NCI-H526 (cell line): ENCODE measurements around the gene ANXA8.
A peak's percentile ranks its signal among the peaks of the same experiment; 100 is the strongest.
"Not testable (repeated sequence)": the region's sequence is repeated elsewhere in the genome, so short reads cannot be mapped to it uniquely, and the experiment has no call there.

Source experiments
- DNase-seq, 2 experiments: peaks; one replicate each; lab custom pipeline; 2025; lab: John Stamatoyannopoulos, UW

ANXA8 gene, protein sequence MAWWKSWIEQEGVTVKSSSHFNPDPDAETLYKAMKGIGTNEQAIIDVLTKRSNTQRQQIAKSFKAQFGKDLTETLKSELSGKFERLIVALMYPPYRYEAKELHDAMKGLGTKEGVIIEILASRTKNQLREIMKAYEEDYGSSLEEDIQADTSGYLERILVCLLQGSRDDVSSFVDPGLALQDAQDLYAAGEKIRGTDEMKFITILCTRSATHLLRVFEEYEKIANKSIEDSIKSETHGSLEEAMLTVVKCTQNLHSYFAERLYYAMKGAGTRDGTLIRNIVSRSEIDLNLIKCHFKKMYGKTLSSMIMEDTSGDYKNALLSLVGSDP

GRCh38 chr10:47483923-47484322 is at the start of gene ANXA8:
Gene ANXA8, minus strand, starts transcription at chr10:47484115. Its CDS starts 182 bp downstream, at chr10:47483933.
- not testable (repeated sequence) for DNase-seq

DNA sequence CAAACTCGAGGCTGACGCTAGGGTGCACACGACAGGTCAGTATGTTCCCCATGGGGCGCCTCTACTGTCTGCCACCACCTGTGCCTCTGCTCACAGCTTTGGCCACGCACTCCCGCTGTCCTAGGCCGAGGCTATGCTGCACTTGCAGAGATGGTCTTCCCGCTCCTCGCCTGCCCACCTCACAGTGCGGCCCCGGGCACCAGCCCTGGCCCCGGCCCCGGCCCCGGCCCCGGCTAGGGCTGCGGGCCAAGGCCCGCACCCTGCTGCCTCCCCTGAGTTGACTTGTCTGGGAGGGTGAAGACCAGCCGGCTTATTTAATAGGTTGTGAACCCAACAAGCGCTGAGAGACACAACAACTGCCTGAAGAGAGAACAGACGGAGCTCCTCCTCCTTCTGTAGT is 39.6 kb upstream of the ANXA8 start, which contains the start of gene AGAP9:
AGAP9 (minus strand) TSS at position 164 of the 400 bp plus-strand sequence; CDS start at position 52, 112 bp downstream.
- not testable (repeated sequence) for DNase-seq

- not testable (repeated sequence) for DNase-seq
Measured at GRCh38 chr10:47502313-47502712, 18.4 kb upstream of the ANXA8 start.

DNA sequence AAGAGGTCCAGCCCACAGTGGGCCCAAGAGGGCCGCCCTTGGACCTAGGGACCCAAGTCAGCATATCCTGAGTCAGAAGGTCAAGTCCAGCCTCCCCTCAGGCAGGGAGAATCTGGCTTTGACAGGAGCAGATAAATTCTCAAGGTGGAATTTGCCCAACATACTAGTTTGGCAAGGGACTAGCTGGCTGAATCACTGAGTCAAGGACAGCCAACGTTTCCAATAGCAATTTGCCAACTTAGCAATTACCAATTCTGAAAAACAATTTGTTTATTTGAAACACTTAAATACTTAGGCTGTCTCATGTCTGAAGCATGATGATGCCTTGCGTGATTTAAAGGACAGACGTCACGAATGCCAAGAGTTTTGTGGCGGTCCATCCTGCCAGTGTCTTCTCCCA is 10.3 kb upstream of the ANXA8 start:
- not testable (repeated sequence) for DNase-seq

GRCh38 chr10:47491600-47491999 is 7.7 kb upstream of the ANXA8 start, which contains the start of gene FAM25G:
Gene FAM25G, minus strand, starts transcription at chr10:47491700. Its CDS starts 26 bp downstream, at chr10:47491674.
- not testable (repeated sequence) for DNase-seq

- not testable (repeated sequence) for DNase-seq
Measured at GRCh38 chr10:47489630-47490029, 5.7 kb upstream of the ANXA8 start.

GRCh38 chr10:47485943-47486342 is 2.0 kb upstream of the ANXA8 start:
- DNase-seq = not testable (repeated sequence)

GRCh38 chr10:47484786-47485185 is 871 bp upstream of the ANXA8 start:
- DNase-seq = not testable (repeated sequence)

DNA sequence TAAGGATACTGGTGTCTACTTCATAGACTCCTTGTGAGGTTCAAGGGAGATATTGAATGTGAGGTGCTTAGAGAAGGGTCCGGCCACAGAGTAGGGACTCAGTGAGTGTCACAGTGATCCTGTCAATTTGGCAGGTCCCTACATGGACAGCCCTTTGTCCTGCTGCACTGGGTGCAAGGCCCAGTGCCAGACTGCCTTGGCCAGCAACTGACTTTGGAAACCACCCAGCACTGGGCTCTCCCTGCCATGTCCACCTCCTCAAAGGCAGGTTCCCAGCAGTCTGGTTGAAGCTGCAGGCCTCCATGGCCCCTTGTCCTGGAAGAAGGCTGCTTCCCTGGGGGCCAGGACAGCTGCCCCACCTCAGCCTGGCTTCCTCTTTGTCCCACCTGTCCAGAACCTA is 1.5 kb downstream of the ANXA8 start:
- not testable (repeated sequence) for DNase-seq

DNA sequence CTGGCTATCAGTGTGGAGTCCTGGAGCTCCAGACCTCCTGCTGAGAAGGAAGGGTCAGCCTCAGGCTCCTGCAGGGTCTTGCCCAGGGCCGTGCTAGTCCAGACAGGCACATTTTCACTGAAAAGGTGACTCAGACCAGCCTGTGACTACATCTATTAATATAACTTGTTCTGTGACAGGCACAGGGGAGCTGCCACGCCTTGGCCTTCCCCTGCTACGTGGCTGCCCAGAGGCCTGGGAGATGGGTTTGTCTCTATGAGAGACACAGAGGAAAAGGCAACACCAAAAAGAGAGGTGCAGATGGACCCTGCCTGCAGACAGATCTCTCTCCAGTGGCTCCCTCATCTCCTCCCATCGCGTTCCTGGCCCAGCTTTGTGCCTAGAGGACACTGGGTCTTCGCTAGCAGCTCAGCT is 2.1 kb downstream of the ANXA8 start:
- not testable (repeated sequence) for DNase-seq

DNA sequence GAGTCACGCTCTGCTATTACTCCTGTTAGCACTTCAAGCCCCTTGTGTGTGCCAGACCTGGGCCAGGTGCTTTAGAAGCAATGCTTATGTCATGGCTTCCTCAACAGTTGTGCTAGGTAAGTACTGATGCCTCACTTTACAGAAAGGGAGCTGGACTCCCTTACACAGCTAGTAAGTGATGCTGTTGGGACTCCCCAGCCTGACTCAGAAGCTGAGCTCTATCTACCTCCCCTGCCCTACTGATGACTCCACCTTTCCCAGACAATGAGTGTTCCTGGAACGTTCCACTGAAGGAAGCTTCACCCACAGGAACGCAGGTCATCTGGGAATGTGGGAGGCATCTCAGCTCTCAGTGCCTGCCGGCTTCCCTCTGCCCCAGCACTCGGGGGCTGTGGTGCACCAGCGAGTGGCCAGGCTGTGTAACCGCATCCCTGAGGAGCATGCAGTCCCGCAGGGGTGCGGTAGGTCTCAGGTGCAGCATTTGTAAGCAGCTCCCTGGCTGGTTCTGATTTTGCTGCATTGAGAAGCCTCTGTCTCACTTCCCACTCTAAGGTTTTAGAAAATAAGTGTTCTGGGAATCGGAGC is 2.6 kb downstream of the ANXA8 start:
- DNase-seq = not testable (repeated sequence)

DNA sequence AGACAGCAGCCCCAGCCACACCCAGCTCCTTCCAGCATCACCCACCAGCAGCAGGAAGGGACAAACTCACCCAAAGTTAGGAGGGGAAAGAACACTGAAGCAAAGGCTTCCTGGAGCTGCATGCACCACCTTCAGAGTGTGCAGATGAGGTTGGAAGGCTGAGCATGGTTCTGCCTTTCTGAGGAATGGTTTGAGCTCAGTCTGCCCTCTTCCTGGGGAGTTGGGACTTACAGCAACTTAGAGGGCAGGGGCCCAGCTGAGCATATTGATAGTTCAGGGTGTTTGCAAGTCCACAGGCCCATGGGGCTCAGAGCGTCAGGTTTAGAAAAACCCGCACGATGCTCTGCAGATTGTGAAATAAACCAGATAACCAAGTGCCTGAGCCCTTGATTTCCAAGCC is 3.8 kb downstream of the ANXA8 start:
- not testable (repeated sequence) for DNase-seq

- peak in 1 of 2 experiments; percentile 17 for DNase-seq
Measured at GRCh38 chr10:47478114-47478513, 5.8 kb downstream of the ANXA8 start.

DNA sequence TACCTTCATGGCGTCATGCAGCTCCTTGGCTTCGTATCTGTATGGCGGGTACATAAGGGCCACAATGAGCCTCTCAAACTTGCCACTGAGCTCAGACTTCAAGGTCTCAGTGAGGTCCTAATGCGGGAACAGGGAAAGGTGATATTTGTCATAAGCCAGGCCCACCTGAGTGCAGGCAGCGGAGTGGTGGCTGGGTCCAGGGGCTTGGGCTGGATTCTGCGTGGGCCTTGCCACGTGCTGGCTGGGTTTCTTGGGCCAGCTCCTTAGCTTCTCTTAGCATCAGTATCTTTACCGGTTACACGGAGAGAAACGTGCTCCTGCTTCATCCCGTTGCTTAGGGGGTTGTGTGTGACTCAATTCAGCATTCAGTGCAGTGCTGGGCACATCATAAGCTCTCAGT is 6.8 kb downstream of the ANXA8 start:
- not testable (repeated sequence) for DNase-seq

- DNase-seq = not testable (repeated sequence)
Measured at GRCh38 chr10:47475101-47475500, 8.8 kb downstream of the ANXA8 start.

DNA sequence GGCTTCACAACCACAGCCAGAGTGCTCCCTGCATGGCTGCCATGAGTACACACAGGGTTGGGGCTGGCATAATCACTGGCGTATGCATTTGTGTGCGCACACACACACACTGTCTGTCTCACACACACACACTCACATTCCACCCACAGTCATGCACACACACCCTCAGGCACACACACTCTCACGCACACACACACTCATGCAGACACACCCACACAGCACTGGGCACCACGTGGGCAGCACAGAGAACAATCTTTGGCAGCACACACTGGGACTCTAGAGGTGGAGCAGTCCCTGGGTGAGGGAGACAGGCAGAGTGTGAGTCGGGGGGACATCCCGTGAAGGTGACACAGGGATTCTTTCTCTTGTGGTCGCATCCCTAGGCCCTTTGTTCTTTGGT is 10.4 kb downstream of the ANXA8 start:
- DNase-seq = not testable (repeated sequence)

DNA sequence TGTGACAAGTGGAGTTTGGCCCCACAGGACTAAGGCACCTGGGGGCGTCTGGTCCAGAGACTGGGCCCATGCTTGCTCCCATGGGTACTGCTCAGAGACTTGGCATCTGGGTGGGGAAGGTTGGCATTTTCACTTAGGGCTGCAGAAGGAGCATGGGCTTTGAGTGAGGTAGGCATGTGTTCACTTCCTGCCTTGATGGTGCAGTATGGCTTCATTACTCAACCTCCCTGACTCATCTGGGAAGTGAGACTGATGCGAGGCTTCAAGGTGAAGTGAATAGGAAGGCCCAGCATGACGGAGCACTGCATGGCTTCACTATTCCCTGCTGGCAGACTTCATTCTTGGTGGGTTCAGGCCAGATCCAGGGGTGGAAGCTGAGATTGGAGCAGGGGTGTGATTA is 11.3 kb downstream of the ANXA8 start:
- not testable (repeated sequence) for DNase-seq

- DNase-seq = not testable (repeated sequence)
Measured at GRCh38 chr10:47472072-47472471, 11.8 kb downstream of the ANXA8 start.

DNA sequence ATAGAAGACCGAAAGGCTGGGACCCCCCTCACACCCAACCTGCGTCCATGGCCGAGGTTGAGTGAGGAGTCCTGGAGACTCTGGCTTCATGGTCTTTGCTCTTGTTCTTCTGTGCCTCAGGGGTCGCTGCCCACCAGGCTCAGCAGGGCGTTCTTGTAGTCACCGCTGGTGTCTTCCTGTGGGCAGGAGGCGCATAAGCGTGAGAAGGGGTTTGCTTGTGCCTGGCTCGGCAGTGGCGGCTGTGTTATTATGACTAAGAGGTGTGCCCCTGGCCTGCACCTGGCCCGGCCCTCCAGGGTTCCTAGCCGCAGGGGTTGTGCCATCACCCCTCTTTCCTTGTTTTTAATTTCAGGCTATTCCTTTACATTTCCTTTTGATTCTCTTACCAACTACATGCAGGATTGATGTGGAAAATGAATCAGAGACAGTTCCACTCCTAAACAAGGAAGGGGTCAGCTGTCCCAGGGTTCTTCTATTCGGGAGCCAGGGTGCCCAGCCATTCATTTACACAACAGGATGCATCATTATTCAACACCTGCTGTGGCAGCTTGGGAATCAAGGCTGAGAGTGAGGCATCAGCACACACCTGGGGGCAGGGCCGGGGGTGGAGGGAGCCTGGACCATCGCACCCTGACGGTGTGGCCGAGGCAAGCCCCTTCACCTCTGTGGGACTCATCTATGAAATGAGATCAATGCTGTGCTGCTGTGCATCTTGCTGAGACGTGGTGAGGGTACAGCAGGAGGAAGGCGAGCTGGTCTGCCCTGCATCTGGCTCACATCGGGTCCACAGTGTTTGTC is 15.0 kb downstream of the ANXA8 start:
- DNase-seq = not testable (repeated sequence)

- DNase-seq = not testable (repeated sequence)
Measured at GRCh38 chr10:47467957-47468356, 16.0 kb downstream of the ANXA8 start.

DNA sequence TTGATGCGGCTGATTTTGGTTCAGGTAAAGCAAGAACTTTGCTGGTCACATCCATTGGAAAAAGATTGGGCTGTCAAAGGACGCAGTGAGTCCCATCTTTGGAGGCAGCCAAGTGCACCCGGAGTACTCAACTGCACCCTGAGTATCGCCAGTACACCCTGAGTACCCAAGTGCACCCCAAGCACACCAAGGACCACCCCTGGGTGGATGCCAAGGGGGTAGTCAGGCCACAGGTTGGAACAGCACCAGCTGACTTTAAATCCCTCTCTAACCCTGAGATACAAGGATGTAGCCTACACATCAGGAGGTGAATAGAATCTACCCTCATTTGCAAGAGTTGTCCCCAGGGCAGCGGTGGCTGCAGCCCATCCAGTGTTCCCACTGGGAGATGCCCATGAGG is 16.5 kb downstream of the ANXA8 start:
- DNase-seq = not testable (repeated sequence)

- DNase-seq = not testable (repeated sequence)
Measured at GRCh38 chr10:47465216-47465917, 18.5 kb downstream of the ANXA8 start.
